CD4-positive, alpha-beta T cell treated with Interleukin-17A for 1 hour (primary cell): ENCODE data around the gene ZACN.
"Not testable (repeated sequence)": the region's sequence is repeated elsewhere in the genome, so short reads cannot be mapped to it uniquely, and the experiment has no call there.

Experiments
- DNase-seq: peaks from one replicate; pipeline ENCODE4 v3.0.0-alpha.2; 2020

The ZACN gene

GRCh38 chr17:76054112-76054476, 24.9 kb upstream of the ZACN start:
- DNase-seq, result no peak

GRCh38 chr17:76056882-76057281, 22.1 kb upstream of the ZACN start:
- no peak for DNase-seq

GRCh38 chr17:76058264-76058663, 20.7 kb upstream of the ZACN start:
- DNase-seq, result not testable (repeated sequence)

- peak; percentile 59 for DNase-seq
Observed at GRCh38 chr17:76063875-76064546, 15.0 kb upstream of the ZACN start.

- DNase-seq, result no peak
Observed at GRCh38 chr17:76065775-76066174, 13.2 kb upstream of the ZACN start.

GRCh38 chr17:76071531-76072147, 7.3 kb upstream of the ZACN start:
- DNase-seq, result peak; percentile 39

- DNase-seq, result peak; percentile 88
Observed at GRCh38 chr17:76072148-76072858, 6.7 kb upstream of the ZACN start, which contains the start of gene SRP68. Gene SRP68 (minus strand): TSS chr17:76072517. CDS start chr17:76072491, 26 bp downstream.

GRCh38 chr17:76074390-76075363, 4.3 kb upstream of the ZACN start, which contains the start of gene GALR2:
Gene GALR2 (plus strand): TSS chr17:76074781. CDS start chr17:76074884, 103 bp downstream.
- DNase-seq, result no peak

- DNase-seq, result no peak
Observed at GRCh38 chr17:76075364-76076145, 3.4 kb upstream of the ZACN start.

- DNase-seq, result no peak
Observed at GRCh38 chr17:76076146-76076764, 2.7 kb upstream of the ZACN start.

GRCh38 chr17:76076765-76077583, 2.0 kb upstream of the ZACN start:
- peak; percentile 50 for DNase-seq

GRCh38 chr17:76077584-76078110, 1.3 kb upstream of the ZACN start:
- no peak for DNase-seq

- not testable (repeated sequence) for DNase-seq
Observed at GRCh38 chr17:76078370-76078769, 612 bp upstream of the ZACN start.

GRCh38 chr17:76079535-76079955, 563 bp downstream of the ZACN start:
- DNase-seq, result no peak

- DNase-seq, result no peak
Observed at GRCh38 chr17:76079956-76080767, 1.2 kb downstream of the ZACN start.

- no peak for DNase-seq
Observed at GRCh38 chr17:76080768-76081287, 1.8 kb downstream of the ZACN start.

- DNase-seq, result no peak
Observed at GRCh38 chr17:76081295-76082210, 2.6 kb downstream of the ZACN start.
